ENCODE measurements around the gene SPTLC3. TPM values are rescaled to one million over a fixed set of nuclear protein-coding genes. Genes with fewer than 3 reads are reported as not detected.

SPTLC3 gene
- total RNA-seq, 2 experiments from 2014 or later = not detected

DNA sequence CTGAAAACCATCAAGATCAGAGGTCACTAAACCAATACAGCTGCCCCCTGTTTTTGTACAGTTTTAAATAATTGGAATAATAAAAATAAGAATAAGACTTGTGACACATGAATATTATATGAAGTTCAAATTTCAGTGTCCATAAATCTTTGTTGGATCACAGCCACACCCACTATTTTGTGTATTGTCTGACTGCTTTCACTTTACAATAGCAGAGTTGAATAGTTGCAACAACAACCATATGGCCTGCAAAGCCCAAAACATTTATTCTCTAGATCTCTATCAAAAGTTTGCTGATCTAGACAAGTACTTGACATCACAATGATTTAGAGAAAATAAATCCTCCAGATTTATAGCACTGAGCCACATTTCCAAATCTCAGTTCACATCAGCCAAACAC lies 73.6 kb downstream of the SPTLC3 start:
- TF ChIP-seq, protein P1, sequence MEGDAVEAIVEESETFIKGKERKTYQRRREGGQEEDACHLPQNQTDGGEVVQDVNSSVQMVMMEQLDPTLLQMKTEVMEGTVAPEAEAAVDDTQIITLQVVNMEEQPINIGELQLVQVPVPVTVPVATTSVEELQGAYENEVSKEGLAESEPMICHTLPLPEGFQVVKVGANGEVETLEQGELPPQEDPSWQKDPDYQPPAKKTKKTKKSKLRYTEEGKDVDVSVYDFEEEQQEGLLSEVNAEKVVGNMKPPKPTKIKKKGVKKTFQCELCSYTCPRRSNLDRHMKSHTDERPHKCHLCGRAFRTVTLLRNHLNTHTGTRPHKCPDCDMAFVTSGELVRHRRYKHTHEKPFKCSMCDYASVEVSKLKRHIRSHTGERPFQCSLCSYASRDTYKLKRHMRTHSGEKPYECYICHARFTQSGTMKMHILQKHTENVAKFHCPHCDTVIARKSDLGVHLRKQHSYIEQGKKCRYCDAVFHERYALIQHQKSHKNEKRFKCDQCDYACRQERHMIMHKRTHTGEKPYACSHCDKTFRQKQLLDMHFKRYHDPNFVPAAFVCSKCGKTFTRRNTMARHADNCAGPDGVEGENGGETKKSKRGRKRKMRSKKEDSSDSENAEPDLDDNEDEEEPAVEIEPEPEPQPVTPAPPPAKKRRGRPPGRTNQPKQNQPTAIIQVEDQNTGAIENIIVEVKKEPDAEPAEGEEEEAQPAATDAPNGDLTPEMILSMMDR (conservative IDR thresholded peaks at IDR 0.05; ENCODE audit: low read length) = no peak
- no peak for TF ChIP-seq EZH2phosphoT487 (IDR thresholded peaks at IDR 0.05; ENCODE audit: borderline replicate concordance, low read depth, low read length)
- no peak for DNase-seq (ENCODE audit: low spot score)
- Histone ChIP-seq H3K4me3 (ENCODE audit: low read depth, low read length, poor library complexity, severe bottlenecking) (no peak overlapping the region), H3K27ac (ENCODE audit: low read depth, low read length, poor library complexity, severe bottlenecking) (no peak overlapping the region), H3K9me2 (ENCODE audit: insufficient read depth, low read length) (no peaks in the 10 kb centered on the region), H4K20me1 (ENCODE audit: insufficient read depth, low read length) (no peaks in the 10 kb centered on the region), H3K36me3 (ENCODE audit: insufficient read depth, low read length) (no peaks in the 10 kb centered on the region), H3K79me2 (ENCODE audit: insufficient read depth, low read depth, low read length) (no peaks in the 10 kb centered on the region), H3K4me2 (ENCODE audit: low read length) (no peak overlapping the region), H3K9me3 (ENCODE audit: low read length) (no peaks in the 10 kb centered on the region), H2AFZ (ENCODE audit: low read length) (no peak overlapping the region), H3K4me1 (ENCODE audit: insufficient read depth, low read length, poor library complexity, severe bottlenecking) (no peaks in the 10 kb centered on the region)
- BruUV-seq (replicated peaks) = no TSS peak
- CTCF ChIA-PET (ENCODE audit: unreplicated experiment) = no interaction called here
- POLR2A ChIA-PET = no interaction called here
- intact Hi-C loops (cut with micrococcal nuclease; ENCODE audit: unreplicated experiment) = no loop called here

DNA sequence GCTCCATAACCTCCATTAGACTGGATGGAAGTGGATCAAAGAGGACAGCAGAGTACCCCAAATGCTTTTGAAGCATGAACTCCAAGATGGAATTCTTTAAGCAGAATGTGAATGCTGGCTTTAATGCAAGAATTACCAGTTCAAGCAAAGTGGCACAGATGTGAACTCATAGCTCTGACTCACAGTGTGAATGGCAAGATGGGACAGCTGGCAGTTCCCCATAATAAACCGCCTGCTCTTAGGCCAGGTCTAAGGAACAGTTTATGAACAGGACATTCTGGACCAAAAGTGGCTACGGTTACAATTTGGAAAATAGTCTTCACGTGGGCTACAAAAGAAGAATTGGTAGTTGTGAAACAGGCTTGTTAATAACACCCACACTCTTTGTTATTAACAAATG lies 76.5 kb downstream of the SPTLC3 start:
- H3K79me2 ChIP-seq (ENCODE audit: insufficient read depth, low read depth, low read length) = no peaks in the 10 kb centered on the region
- H3K9me2 ChIP-seq (ENCODE audit: insufficient read depth, low read length) = no peaks in the 10 kb centered on the region
- no TSS peak for BruUV-seq (replicated peaks)
- ChIA-PET CTCF (ENCODE audit: unreplicated experiment) (no interaction called here), POLR2A (interaction anchor here (0.7 kb wide), 1 partner anchor 43 kb away, joined by 3 read pairs; no protein-coding TSS in a partner anchor)
- no peak overlapping the region for H3K27ac ChIP-seq (ENCODE audit: low read depth, low read length, poor library complexity, severe bottlenecking)
- intact Hi-C loops (cut with micrococcal nuclease; ENCODE audit: unreplicated experiment) = no loop called here
- H3K36me3 ChIP-seq (ENCODE audit: insufficient read depth, low read length) = no peaks in the 10 kb centered on the region
- no peaks in the 10 kb centered on the region for H3K9me3 ChIP-seq (ENCODE audit: low read length)
- H3K4me1 ChIP-seq (ENCODE audit: insufficient read depth, low read length, poor library complexity, severe bottlenecking) = no peaks in the 10 kb centered on the region
- no peak for TF ChIP-seq EZH2phosphoT487 (IDR thresholded peaks at IDR 0.05; ENCODE audit: borderline replicate concordance, low read depth, low read length)
- TF ChIP-seq, protein P1 (conservative IDR thresholded peaks at IDR 0.05; ENCODE audit: low read length) = no peak
- no peak overlapping the region for H3K4me3 ChIP-seq (ENCODE audit: low read depth, low read length, poor library complexity, severe bottlenecking)
- DNase-seq (ENCODE audit: low spot score) = no peak
- no peak overlapping the region for H3K4me2 ChIP-seq (ENCODE audit: low read length)
- no peak overlapping the region for H2AFZ ChIP-seq (ENCODE audit: low read length)
- H4K20me1 ChIP-seq (ENCODE audit: insufficient read depth, low read length) = no peaks in the 10 kb centered on the region

DNA sequence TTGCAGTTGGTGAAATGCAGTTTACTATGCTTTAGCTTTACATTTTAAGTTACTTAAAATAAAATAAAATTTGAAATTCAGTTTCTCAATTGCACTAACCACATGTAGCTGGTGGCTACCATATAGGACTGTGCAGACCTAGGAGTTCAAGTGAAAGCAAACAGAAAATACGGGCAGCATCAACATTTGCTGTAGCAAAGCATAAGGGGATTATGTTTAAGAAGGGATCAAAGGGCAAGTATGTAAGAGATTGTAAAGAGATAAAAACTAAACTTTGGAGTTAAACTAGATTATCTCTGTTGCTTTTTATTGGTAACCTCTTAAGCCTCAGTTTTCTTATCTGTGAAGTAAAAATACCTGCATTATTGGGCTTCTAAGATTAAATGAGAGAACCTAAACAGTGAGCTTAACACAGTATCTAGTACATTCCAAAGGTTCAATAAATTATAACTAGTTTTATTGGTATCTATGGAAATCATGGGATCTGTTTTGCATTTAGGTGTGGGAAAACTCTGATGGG lies 81.2 kb downstream of the SPTLC3 start:
- Histone ChIP-seq H3K4me3 (ENCODE audit: low read depth, low read length, poor library complexity, severe bottlenecking) (no peak overlapping the region), H3K79me2 (ENCODE audit: insufficient read depth, low read depth, low read length) (no peaks in the 10 kb centered on the region), H3K4me1 (ENCODE audit: insufficient read depth, low read length, poor library complexity, severe bottlenecking) (no peaks in the 10 kb centered on the region), H3K4me2 (ENCODE audit: low read length) (no peak overlapping the region), H4K20me1 (ENCODE audit: insufficient read depth, low read length) (no peaks in the 10 kb centered on the region), H3K9me2 (ENCODE audit: insufficient read depth, low read length) (no peaks in the 10 kb centered on the region), H2AFZ (ENCODE audit: low read length) (no peak overlapping the region), H3K27ac (ENCODE audit: low read depth, low read length, poor library complexity, severe bottlenecking) (no peak overlapping the region), H3K9me3 (ENCODE audit: low read length) (no peaks in the 10 kb centered on the region), H3K36me3 (ENCODE audit: insufficient read depth, low read length) (no peaks in the 10 kb centered on the region)
- CTCF ChIA-PET (ENCODE audit: unreplicated experiment) = no interaction called here
- POLR2A ChIA-PET = no interaction called here
- BruUV-seq (replicated peaks) = no TSS peak
- TF ChIP-seq, protein P1 (conservative IDR thresholded peaks at IDR 0.05; ENCODE audit: low read length) = no peak
- TF ChIP-seq EZH2phosphoT487 (IDR thresholded peaks at IDR 0.05; ENCODE audit: borderline replicate concordance, low read depth, low read length) = no peak
- no peak for DNase-seq (ENCODE audit: low spot score)
- intact Hi-C loops (cut with micrococcal nuclease; ENCODE audit: unreplicated experiment) = no loop called here
